HUDEP-2 (cell line): ENCODE measurements around the gene TRIM63.
"Not testable (repeated sequence)": the region's sequence is repeated elsewhere in the genome, so short reads cannot be mapped to it uniquely, and the experiment has no call there.

Source experiments
- DNase-seq, 76 experiments: peaks; one replicate each; lab custom pipeline; 2025; ENCODE audit not compliant: unreplicated experiment in 76 of 76; lab: John Stamatoyannopoulos, UW

The TRIM63 gene

DNA sequence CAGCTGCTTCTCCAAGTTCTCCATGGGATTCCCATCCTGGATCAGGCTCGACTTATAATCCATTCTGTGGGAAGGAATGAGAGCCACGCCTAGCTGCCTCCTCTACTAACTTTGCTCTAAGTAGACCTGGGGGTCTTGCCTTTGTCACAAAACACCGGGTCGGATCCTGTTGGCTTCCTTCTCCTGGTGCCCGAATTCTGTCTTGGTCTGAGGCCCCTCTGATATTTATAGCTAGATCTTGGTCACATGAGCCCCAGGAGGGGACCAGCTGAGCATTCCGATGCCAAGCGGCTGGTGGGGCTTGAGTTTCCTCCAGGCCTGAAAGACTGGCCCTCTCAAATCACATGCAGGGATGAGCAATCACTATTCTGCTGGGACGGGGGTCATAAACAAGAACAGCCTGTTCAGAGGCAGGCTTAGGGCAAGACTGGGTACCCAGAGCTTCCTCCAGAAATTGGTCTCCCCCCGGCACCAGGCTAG, at the start of gene TRIM63:
Gene TRIM63, minus strand, starts transcription at position 199 of the 480 bp plus-strand sequence. Its CDS starts 136 bp downstream, at position 63.
- DNase-seq = no peak

DNA sequence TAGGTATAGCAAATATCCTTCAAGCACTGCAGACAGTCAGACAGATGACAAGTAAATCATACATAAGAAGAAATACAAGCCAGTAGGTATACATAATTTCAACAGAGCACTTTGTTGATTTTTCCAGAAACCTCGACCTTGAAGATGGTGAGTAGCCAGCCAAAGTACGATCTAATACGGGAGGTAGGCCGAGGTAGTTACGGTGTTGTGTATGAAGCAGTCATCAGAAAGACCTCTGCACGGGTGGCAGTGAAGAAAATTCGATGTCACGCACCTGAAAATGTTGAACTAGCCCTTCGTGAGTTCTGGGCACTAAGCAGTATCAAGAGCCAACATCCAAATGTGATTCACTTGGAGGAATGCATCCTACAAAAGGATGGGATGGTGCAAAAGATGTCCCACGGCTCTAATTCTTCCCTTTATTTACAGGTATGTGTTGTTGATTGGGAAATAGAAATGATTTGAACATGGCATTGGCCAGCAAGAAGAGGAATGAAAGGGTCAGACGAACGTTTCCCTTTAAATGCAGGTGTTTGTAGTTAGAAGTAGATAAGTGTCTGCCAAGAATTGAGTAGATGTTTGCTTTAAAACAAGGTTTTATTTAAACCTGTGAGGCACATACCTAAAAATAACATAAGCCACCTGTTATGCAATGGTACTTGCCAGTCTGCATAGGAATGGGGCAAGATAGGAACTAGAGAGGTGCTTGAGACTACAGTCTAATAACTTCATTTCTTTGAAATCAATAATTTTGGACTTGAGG, 46.9 kb upstream of the TRIM63 start:
- no peak for DNase-seq

- DNase-seq = peak in 3 of 76 experiments; percentile 44 to 51 (median 48)
These were observed 45.0 kb upstream of the TRIM63 start for GRCh38 chr1:26112407-26112775.

- DNase-seq = peak; percentile 12 to 94 (median 87)
These were observed 44.3 kb upstream of the TRIM63 start, which contains the start of gene PDIK1L for GRCh38 chr1:26111530-26112406. Gene PDIK1L (plus strand): TSS chr1:26111824. CDS start chr1:26114309, 2,485 bp downstream.

DNA sequence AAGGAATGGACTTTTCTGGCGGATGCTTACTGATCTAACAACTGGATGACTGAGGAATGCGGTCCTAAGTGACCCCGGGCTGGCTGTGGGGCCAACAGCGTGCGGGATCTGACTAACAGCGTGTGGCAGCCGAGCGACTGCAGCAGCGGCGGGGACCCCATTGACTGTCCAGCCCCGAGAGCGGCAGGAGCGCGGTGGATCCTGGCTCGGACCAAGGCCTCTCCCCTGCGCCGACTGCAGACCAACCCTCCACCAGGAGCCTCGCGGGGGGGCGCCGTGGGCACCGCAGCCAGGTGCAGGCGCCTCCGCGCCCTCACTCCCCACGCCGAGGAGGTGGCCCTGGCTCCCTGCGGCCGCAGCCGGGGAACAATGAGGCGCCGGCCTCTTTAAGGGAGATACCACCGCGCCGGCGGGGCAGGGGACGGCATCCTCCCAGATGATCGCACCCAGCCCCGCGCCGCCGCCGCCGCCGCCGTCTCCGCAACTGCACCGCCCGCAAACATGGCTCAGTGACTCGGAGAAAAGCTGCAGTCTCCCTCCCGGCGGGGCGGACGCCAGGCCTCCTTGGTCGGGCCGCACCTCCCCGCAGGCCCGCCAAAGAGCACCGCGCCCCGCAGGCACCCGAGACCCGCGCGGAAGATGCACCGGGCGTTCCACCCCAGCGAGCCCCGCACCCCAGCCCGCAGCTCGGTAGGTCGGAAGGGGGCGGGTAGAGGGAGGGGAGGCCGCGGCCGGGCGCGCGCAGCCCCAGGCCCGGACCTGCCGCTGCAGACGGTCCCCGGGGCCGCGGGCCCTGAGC, 43.5 kb upstream of the TRIM63 start:
- peak in 66 of 76 experiments; percentile 13 to 88 (median 61) for DNase-seq

- no peak for DNase-seq
These were observed 42.1 kb upstream of the TRIM63 start for GRCh38 chr1:26109229-26110164.

DNA sequence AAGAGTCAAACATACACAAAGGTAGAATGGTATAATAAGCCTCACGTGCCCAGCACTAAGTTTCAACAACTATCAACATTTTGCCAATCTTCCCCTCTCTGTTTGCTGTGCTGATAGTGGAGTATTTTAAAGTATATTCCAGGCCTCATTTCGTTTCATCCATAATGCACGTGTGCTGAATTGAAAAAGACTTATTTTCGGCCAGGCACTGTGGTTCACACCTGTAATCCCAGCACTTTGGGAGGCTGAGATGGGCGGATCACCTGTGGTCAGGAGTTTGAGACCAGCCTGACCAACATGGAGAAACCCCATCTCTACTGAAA, 37.8 kb upstream of the TRIM63 start:
- DNase-seq = not testable (repeated sequence)

DNA sequence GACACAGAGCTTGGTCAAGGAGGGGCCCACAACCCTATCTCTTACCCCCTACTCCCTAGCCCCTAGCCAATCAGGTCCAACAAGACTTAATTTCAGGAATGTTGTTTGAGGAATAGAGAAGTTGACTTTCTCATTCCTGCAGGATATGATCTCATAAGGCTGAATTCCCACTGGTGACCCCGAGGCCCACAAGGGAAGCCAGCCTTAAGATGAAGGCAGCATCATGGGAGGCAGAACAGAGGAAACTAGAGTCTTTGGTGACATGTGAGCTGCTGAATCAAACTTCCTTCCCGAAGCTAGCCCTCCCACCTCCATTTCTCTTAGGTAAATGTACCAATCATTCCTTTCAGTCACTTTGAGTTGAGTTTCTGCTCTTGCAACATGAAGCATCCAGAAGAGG, 35.1 kb upstream of the TRIM63 start:
- no peak for DNase-seq

GRCh38 chr1:26102119-26102518, 34.7 kb upstream of the TRIM63 start:
- DNase-seq = no peak

- DNase-seq = not testable (repeated sequence)
These were observed 32.8 kb upstream of the TRIM63 start for GRCh38 chr1:26100204-26100603.

GRCh38 chr1:26099780-26100179, 32.4 kb upstream of the TRIM63 start:
- no peak for DNase-seq

DNA sequence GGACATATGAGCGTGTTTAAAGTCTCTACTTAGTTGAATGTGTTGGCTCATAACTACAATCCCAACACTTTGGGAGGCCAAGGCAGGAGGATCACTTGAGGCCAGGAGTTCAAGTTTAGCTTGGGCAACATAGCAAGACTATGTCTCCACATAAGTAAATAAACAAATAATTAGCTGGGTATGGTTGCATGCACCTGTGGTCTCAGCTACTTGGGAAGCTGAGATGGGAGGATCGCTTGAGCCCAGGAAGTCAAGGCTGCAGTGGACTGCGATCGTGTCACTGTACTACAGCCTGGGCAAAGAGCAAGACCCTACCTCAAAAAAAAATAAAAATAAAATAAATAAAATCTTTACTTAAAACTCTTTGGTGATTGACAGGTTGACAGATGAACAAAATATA, 31.2 kb upstream of the TRIM63 start:
- DNase-seq = no peak

- peak in 1 of 76 experiments; percentile 11 for DNase-seq
These were observed 30.3 kb upstream of the TRIM63 start for GRCh38 chr1:26097696-26098095.

- no peak for DNase-seq
These were observed 29.0 kb upstream of the TRIM63 start for GRCh38 chr1:26096471-26096870.

- DNase-seq = no peak
These were observed 27.4 kb upstream of the TRIM63 start for GRCh38 chr1:26094677-26095383.

DNA sequence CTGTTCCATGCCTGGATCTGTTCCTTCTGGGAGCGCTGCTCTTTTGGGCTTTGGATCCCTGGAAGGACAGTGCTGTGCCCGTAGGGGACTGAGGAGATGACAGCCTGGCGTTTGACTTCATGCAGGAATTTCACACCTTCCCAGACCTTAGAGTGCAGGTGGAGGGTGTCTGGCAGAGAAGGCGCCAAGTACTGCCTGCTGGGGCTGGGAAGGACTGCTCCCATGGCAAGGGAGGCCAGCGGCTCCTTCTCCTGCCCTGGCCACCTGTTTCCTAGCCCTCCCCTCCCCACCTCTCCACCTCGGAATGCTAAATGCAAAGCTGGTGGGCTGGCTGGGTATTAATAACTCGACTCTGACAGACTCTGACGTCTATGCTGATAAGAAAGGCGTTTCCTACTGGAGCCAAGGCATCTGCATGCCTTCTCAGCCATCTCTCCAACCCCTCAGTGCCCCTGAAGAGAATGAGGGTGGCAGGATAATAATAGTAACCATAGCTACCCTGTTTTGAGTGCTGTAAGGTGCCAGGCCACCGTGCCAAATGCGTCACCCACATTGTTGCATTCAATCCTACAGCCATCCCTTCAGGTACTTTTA, 26.7 kb upstream of the TRIM63 start:
- DNase-seq = no peak

DNA sequence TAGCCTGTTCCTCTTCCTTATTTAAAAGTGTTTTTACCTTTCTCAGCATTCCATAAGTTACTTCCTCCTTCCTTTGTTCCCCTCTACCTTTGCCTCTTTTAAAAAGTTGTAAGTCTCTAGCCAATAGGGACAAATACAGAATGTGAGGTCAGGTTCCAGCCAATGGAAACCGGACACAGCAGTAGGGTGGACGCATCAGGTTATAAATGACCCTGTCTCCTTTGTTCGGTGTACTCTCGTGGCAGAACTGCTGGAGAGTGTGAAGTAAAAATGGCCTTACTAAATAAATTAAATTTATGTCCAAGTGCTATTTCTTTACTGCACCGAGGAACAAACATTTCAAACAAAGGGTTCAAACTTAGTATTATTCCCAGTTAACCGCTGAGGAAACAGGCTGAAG, 26.1 kb upstream of the TRIM63 start:
- not testable (repeated sequence) for DNase-seq

- DNase-seq = no peak
These were observed 25.0 kb upstream of the TRIM63 start for GRCh38 chr1:26092422-26092821.

DNA sequence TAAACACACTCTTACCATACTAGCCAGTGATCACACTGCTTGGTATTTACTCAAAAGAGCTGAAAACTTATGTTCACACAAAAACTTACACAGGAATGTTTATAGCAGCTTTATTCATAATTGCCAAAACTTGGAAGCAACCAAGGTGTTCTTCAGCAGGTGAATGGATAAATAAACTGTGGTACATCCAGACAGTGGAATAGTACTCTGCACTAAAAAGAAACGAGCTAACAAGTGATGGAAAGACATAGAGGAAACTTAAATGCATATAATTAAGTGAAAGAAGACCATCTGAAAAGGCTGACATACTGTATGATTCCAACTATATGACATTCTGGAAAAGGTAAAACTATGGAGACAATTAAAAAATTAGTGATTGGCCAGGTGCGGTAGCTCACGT, 23.5 kb upstream of the TRIM63 start:
- DNase-seq = no peak
